Measurements from ENCODE around the gene AKAP13. TPM values are rescaled to one million over a fixed set of nuclear protein-coding genes. Genes with fewer than 3 reads are reported as not detected.

AKAP13 gene
- total and polyA plus RNA-seq, 2 of the 13 experiments (the other 11 are each of a cell fraction or from before 2014, with no cell fraction given), result 6.7 to 27.1 TPM

DNA sequence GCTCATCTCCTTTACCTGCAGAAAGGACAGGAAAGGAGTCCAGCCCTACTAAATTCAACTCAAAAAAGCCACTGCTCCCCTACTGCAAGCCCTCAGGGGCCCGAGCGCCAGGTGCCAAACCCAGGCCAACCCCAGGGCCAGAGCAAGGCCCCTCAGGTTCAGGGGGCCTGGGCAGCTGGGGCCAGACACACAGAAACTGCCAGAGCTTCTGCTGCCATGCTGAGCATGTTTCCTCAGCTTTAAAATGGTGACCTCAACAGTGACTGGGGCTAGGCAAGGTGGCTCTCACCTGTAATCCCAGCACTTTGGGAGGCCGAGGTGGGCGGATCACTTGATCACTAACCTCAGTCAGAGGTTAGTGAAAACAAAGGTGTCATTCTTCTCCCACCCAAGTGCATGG, 375.5 kb downstream of the AKAP13 start:
- no peaks in the 10 kb centered on the region for H4K20me1 ChIP-seq (ENCODE audit: insufficient read depth, low read length)
- ATAC-seq (no peak), FAIRE-seq (no peak), DNase-seq (ENCODE audit: low spot score) (no peak)
- H3K4me3 ChIP-seq (replicated peaks in 1 of 3; ENCODE audit: insufficient read depth in 1 of 3, low read depth in 2 of 3, low read length in 3 of 3), result no peak overlapping the region
- H3K79me2 ChIP-seq (ENCODE audit: insufficient read depth, low read length), result no peaks in the 10 kb centered on the region
- BruUV-seq (replicated peaks), result no TSS peak
- peaks cover 4 to 11% of the 10 kb centered on the region in 2 experiments; a peak in 1 of 5 replicates for H3K36me3 ChIP-seq (replicated peaks in 1 of 2; ENCODE audit: control insufficient read depth in 1 of 2, insufficient read depth in 2 of 2, low read length in 2 of 2)
- no peak overlapping the region for H3K27ac ChIP-seq (ENCODE audit: extremely low read length, insufficient read depth, low read length)
- H3K4me2 ChIP-seq (ENCODE audit: low read depth, low read length), result no peak overlapping the region
- no peaks in the 10 kb centered on the region for H3K4me1 ChIP-seq (ENCODE audit: insufficient read depth, low read length)
- 92% methylated on average over 2 of the region's 4 CpGs for WGBS (ENCODE audit: low lambda C conversion rate)
- in situ Hi-C loops (cut with HindIII; ENCODE audit: extremely low pct_ligation_motif_present, low pct_unique_long_range_greater_than_20kb), result no loop called here
- H2AFZ ChIP-seq (ENCODE audit: low read length), result no peak overlapping the region
- CTCF ChIA-PET (ENCODE audit: low intra/inter-chr PET ratio, low total read pairs), result no interaction called here
- intact Hi-C loops (cut with micrococcal nuclease; ENCODE audit: unreplicated experiment), result no loop called here
- H3K9ac ChIP-seq (ENCODE audit: insufficient read depth, low read depth, low read length), result no peak overlapping the region
- POLR2A ChIA-PET, result no interaction called here
- no peaks in the 10 kb centered on the region for H3K9me3 ChIP-seq (ENCODE audit: low read length)
- no peaks in the 10 kb centered on the region for H3K27me3 ChIP-seq (ENCODE audit: control insufficient read depth in 1 of 2, insufficient read depth in 2 of 2, low read length in 2 of 2)
- no peak for TF ChIP-seq ZNF256 (CRISPR knock-in tag; conservative IDR thresholded peaks at IDR 0.05)
- TF ChIP-seq ZBTB44 (CRISPR knock-in tag; IDR thresholded peaks at IDR 0.05), result no peak
- TF ChIP-seq RXRA (CRISPR knock-in tag; IDR thresholded peaks at IDR 0.05), result no peak
- no peak for TF ChIP-seq REL (CRISPR knock-in tag; conservative IDR thresholded peaks at IDR 0.05)
- no peak for TF ChIP-seq SOX5 (CRISPR knock-in tag; IDR thresholded peaks at IDR 0.05; ENCODE audit: borderline replicate concordance)
- no peak for TF ChIP-seq ZNF550 (CRISPR knock-in tag; IDR thresholded peaks at IDR 0.05; ENCODE audit: borderline replicate concordance)
- no peak for TF ChIP-seq ZNF337 (CRISPR knock-in tag; IDR thresholded peaks at IDR 0.05; ENCODE audit: borderline replicate concordance, low read depth)
- TF ChIP-seq, protein P1, sequence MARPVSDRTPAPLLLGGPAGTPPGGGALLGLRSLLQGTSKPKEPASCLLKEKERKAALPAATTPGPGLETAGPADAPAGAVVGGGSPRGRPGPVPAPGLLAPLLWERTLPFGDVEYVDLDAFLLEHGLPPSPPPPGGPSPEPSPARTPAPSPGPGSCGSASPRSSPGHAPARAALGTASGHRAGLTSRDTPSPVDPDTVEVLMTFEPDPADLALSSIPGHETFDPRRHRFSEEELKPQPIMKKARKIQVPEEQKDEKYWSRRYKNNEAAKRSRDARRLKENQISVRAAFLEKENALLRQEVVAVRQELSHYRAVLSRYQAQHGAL (CRISPR knock-in tag; IDR thresholded peaks at IDR 0.05; ENCODE audit: not compliant biosample characterization), result no peak
- no peak for TF ChIP-seq ZFP36L2 (CRISPR knock-in tag; IDR thresholded peaks at IDR 0.05)
- no peak for TF ChIP-seq NFE2L1 (CRISPR knock-in tag; IDR thresholded peaks at IDR 0.05; ENCODE audit: borderline replicate concordance)
- no peak for TF ChIP-seq ZNF577 (CRISPR knock-in tag; IDR thresholded peaks at IDR 0.05; ENCODE audit: borderline replicate concordance, low read depth)
- TF ChIP-seq, protein P2, sequence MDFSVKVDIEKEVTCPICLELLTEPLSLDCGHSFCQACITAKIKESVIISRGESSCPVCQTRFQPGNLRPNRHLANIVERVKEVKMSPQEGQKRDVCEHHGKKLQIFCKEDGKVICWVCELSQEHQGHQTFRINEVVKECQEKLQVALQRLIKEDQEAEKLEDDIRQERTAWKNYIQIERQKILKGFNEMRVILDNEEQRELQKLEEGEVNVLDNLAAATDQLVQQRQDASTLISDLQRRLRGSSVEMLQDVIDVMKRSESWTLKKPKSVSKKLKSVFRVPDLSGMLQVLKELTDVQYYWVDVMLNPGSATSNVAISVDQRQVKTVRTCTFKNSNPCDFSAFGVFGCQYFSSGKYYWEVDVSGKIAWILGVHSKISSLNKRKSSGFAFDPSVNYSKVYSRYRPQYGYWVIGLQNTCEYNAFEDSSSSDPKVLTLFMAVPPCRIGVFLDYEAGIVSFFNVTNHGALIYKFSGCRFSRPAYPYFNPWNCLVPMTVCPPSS (IDR thresholded peaks at IDR 0.05), result no peak
- no peak for TF ChIP-seq SIX1 (CRISPR knock-in tag; IDR thresholded peaks at IDR 0.05; ENCODE audit: borderline replicate concordance)
- TF ChIP-seq, protein P3, sequence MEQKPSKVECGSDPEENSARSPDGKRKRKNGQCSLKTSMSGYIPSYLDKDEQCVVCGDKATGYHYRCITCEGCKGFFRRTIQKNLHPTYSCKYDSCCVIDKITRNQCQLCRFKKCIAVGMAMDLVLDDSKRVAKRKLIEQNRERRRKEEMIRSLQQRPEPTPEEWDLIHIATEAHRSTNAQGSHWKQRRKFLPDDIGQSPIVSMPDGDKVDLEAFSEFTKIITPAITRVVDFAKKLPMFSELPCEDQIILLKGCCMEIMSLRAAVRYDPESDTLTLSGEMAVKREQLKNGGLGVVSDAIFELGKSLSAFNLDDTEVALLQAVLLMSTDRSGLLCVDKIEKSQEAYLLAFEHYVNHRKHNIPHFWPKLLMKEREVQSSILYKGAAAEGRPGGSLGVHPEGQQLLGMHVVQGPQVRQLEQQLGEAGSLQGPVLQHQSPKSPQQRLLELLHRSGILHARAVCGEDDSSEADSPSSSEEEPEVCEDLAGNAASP (CRISPR knock-in tag; IDR thresholded peaks at IDR 0.05; ENCODE audit: borderline replicate concordance), result no peak
- no peak for TF ChIP-seq REST (IDR thresholded peaks at IDR 0.05; ENCODE audit: borderline replicate concordance in 1 of 2, low read depth in 1 of 2, low read length in 2 of 2)
